ENCODE data around the gene TMEM187. TPM values are rescaled to one million over a fixed set of nuclear protein-coding genes. Genes with fewer than 3 reads are reported as not detected.

TMEM187 gene
- total RNA-seq, 1 donor from 2014 or later, result 8.6 TPM

GRCh38 chrX:153967536-153968224 lies 4.9 kb upstream of the TMEM187 start:
- Histone ChIP-seq H3K4me1 (ENCODE audit: insufficient read depth, low read length) (peaks cover 33% of the 10 kb centered on the region), H3K9ac (ENCODE audit: low read length) (peak overlapping the region; percentile 22), H3K36me3 (ENCODE audit: insufficient read depth, low read length) (no peaks in the 10 kb centered on the region), H3K4me2 (ENCODE audit: low read length) (peak overlapping the region; percentile 93), H3K4me3 (ENCODE audit: insufficient read depth, low read depth, low read length) (no peak overlapping the region), H3K27me3 (ENCODE audit: insufficient read depth, low read length) (no peaks in the 10 kb centered on the region), H2AFZ (ENCODE audit: low read depth, low read length) (no peak overlapping the region), H3K79me2 (ENCODE audit: insufficient read depth, low read length) (peaks cover 84% of the 10 kb centered on the region), H3K27ac (ENCODE audit: low read depth, low read length) (no peak overlapping the region), H3K9me3 (ENCODE audit: insufficient read depth, low read depth, low read length) (no peaks in the 10 kb centered on the region), H4K20me1 (ENCODE audit: insufficient read depth, low read length) (peaks cover 73% of the 10 kb centered on the region)
- Mint-ChIP-seq H3K4me3 (ENCODE audit: unreplicated experiment) (peak overlapping the region; percentile 75), H3K27me3 (ENCODE audit: low read depth, unreplicated experiment) (no peaks in the 10 kb centered on the region), H3K9me3 (ENCODE audit: unreplicated experiment) (no peaks in the 10 kb centered on the region), H3K4me1 (ENCODE audit: low read depth, unreplicated experiment) (peaks cover 18% of the 10 kb centered on the region), H3K27ac (ENCODE audit: unreplicated experiment) (no peak overlapping the region), H3K36me3 (ENCODE audit: low read depth, unreplicated experiment) (peaks cover 2% of the 10 kb centered on the region)
- no peak for TF ChIP-seq EZH2 (IDR thresholded peaks at IDR 0.05; ENCODE audit: insufficient read depth, low read length)
- TF ChIP-seq, protein P1, sequence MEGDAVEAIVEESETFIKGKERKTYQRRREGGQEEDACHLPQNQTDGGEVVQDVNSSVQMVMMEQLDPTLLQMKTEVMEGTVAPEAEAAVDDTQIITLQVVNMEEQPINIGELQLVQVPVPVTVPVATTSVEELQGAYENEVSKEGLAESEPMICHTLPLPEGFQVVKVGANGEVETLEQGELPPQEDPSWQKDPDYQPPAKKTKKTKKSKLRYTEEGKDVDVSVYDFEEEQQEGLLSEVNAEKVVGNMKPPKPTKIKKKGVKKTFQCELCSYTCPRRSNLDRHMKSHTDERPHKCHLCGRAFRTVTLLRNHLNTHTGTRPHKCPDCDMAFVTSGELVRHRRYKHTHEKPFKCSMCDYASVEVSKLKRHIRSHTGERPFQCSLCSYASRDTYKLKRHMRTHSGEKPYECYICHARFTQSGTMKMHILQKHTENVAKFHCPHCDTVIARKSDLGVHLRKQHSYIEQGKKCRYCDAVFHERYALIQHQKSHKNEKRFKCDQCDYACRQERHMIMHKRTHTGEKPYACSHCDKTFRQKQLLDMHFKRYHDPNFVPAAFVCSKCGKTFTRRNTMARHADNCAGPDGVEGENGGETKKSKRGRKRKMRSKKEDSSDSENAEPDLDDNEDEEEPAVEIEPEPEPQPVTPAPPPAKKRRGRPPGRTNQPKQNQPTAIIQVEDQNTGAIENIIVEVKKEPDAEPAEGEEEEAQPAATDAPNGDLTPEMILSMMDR (IDR thresholded peaks at IDR 0.05; ENCODE audit: insufficient read depth, low read depth, low read length), result no peak
- no peak for FAIRE-seq
- no peak for DNase-seq (ENCODE audit: low read depth)

- H3K27me3 Mint-ChIP-seq (ENCODE audit: low read depth, unreplicated experiment), result no peaks in the 10 kb centered on the region
- Histone ChIP-seq H3K4me2 (ENCODE audit: low read length) (peak overlapping the region; percentile 93), H2AFZ (ENCODE audit: low read depth, low read length) (no peak overlapping the region), H3K79me2 (ENCODE audit: insufficient read depth, low read length) (peaks cover 79% of the 10 kb centered on the region), H3K9me3 (ENCODE audit: insufficient read depth, low read depth, low read length) (no peaks in the 10 kb centered on the region), H3K27ac (ENCODE audit: low read depth, low read length) (no peak overlapping the region), H3K27me3 (ENCODE audit: insufficient read depth, low read length) (no peaks in the 10 kb centered on the region), H3K4me1 (ENCODE audit: insufficient read depth, low read length) (peaks cover 33% of the 10 kb centered on the region), H3K36me3 (ENCODE audit: insufficient read depth, low read length) (no peaks in the 10 kb centered on the region), H3K9ac (ENCODE audit: low read length) (peak overlapping the region; percentile 100), H4K20me1 (ENCODE audit: insufficient read depth, low read length) (peaks cover 67% of the 10 kb centered on the region), H3K4me3 (ENCODE audit: insufficient read depth, low read depth, low read length) (peak overlapping the region; percentile 96)
- no peaks in the 10 kb centered on the region for H3K9me3 Mint-ChIP-seq (ENCODE audit: unreplicated experiment)
- H3K4me1 Mint-ChIP-seq (ENCODE audit: low read depth, unreplicated experiment), result peaks cover 18% of the 10 kb centered on the region
- peak overlapping the region; percentile 75 for H3K4me3 Mint-ChIP-seq (ENCODE audit: unreplicated experiment)
- FAIRE-seq (peak; percentile 64), DNase-seq (ENCODE audit: low read depth) (no peak)
- H3K27ac Mint-ChIP-seq (ENCODE audit: unreplicated experiment), result no peak overlapping the region
- TF ChIP-seq, protein P1 (IDR thresholded peaks at IDR 0.05; ENCODE audit: insufficient read depth, low read depth, low read length), result no peak
- no peak for TF ChIP-seq EZH2 (IDR thresholded peaks at IDR 0.05; ENCODE audit: insufficient read depth, low read length)
- H3K36me3 Mint-ChIP-seq (ENCODE audit: low read depth, unreplicated experiment), result peaks cover 2% of the 10 kb centered on the region
These were observed 4.3 kb upstream of the TMEM187 start for GRCh38 chrX:153968255-153968654.

DNA sequence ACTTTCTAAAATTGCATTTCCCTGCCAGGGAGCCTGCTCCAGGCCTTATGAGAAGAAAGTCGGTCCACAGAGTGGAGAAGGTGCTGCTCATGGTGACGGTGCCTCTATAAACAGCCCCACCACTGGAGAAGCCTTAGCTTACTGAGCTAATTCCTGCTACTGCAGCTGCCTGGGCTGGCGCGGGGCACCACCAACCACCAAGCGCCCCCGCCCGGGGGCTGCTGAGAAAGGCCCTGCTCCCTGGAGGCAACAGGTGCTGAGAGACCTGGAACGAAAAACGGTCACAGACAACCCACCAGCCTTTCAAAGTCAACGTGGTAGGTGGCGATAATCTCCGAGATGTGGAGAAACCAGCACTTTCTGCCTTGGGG lies 3.8 kb upstream of the TMEM187 start:
- Histone ChIP-seq H3K9me3 (ENCODE audit: insufficient read depth, low read depth, low read length) (no peaks in the 10 kb centered on the region), H3K27me3 (ENCODE audit: insufficient read depth, low read length) (no peaks in the 10 kb centered on the region), H3K27ac (ENCODE audit: low read depth, low read length) (no peak overlapping the region), H3K4me1 (ENCODE audit: insufficient read depth, low read length) (peaks cover 34% of the 10 kb centered on the region), H3K9ac (ENCODE audit: low read length) (peak overlapping the region; percentile 100), H3K4me2 (ENCODE audit: low read length) (peak overlapping the region; percentile 93), H2AFZ (ENCODE audit: low read depth, low read length) (no peak overlapping the region), H3K79me2 (ENCODE audit: insufficient read depth, low read length) (peaks cover 79% of the 10 kb centered on the region), H3K36me3 (ENCODE audit: insufficient read depth, low read length) (no peaks in the 10 kb centered on the region), H4K20me1 (ENCODE audit: insufficient read depth, low read length) (peaks cover 62% of the 10 kb centered on the region), H3K4me3 (ENCODE audit: insufficient read depth, low read depth, low read length) (peak overlapping the region; percentile 96)
- no peaks in the 10 kb centered on the region for H3K9me3 Mint-ChIP-seq (ENCODE audit: unreplicated experiment)
- TF ChIP-seq, protein P1 (IDR thresholded peaks at IDR 0.05; ENCODE audit: insufficient read depth, low read depth, low read length), result no peak
- TF ChIP-seq EZH2 (IDR thresholded peaks at IDR 0.05; ENCODE audit: insufficient read depth, low read length), result no peak
- H3K27ac Mint-ChIP-seq (ENCODE audit: unreplicated experiment), result no peak overlapping the region
- no peak for DNase-seq (ENCODE audit: low read depth)
- no peaks in the 10 kb centered on the region for H3K27me3 Mint-ChIP-seq (ENCODE audit: low read depth, unreplicated experiment)
- peak; percentile 9 for FAIRE-seq
- H3K4me1 Mint-ChIP-seq (ENCODE audit: low read depth, unreplicated experiment), result peaks cover 18% of the 10 kb centered on the region
- peaks cover 2% of the 10 kb centered on the region for H3K36me3 Mint-ChIP-seq (ENCODE audit: low read depth, unreplicated experiment)
- peak overlapping the region; percentile 99 for H3K4me3 Mint-ChIP-seq (ENCODE audit: unreplicated experiment)
